HG02798 (cell line): ENCODE measurements around the gene MLF2.

ENCODE experiments used
- ATAC-seq: cut with Tn5 transposase; IDR thresholded peaks from one replicate; pipeline ENCODE4 v1.9.1; 2021; ENCODE audit warnings: mild to moderate bottlenecking; ENCODE audit not compliant: unreplicated experiment, poor library complexity

The MLF2 gene

GRCh38 chr12:6699989-6700645, 52.8 kb downstream of the MLF2 start:
- no peak for ATAC-seq

GRCh38 chr12:6699259-6699988, 53.5 kb downstream of the MLF2 start:
- no peak for ATAC-seq

GRCh38 chr12:6698352-6699046, 54.4 kb downstream of the MLF2 start:
- no peak for ATAC-seq
